GM19025 (cell line): ENCODE measurements around the gene MED20.

Experiments
- ATAC-seq: cut with Tn5 transposase; IDR thresholded peaks from one replicate; pipeline ENCODE4 v1.9.1; 2021; ENCODE audit warnings: mild to moderate bottlenecking, low read depth, moderate library complexity; ENCODE audit not compliant: unreplicated experiment

MED20 gene

GRCh38 chr6:41914869-41915530, 5.9 kb downstream of the MED20 start:
- no peak for ATAC-seq

- no peak for ATAC-seq
Measured at GRCh38 chr6:41914343-41914742, 6.6 kb downstream of the MED20 start.

GRCh38 chr6:41909727-41910126, 11.2 kb downstream of the MED20 start:
- no peak for ATAC-seq

GRCh38 chr6:41901882-41902519, 18.9 kb downstream of the MED20 start:
- no peak for ATAC-seq

GRCh38 chr6:41900861-41901260, 20.1 kb downstream of the MED20 start:
- no peak for ATAC-seq

- ATAC-seq: no peak
Measured at GRCh38 chr6:41896281-41896680, 24.7 kb downstream of the MED20 start.

GRCh38 chr6:41895300-41896233, 25.4 kb downstream of the MED20 start, which contains the start of gene USP49:
Gene USP49, minus strand, starts transcription at chr6:41895375. Its CDS starts 88,392 bp downstream, at chr6:41806983.
- ATAC-seq: peak; percentile 85

- ATAC-seq: peak; percentile 15
Measured at GRCh38 chr6:41894366-41895299, 26.3 kb downstream of the MED20 start.

GRCh38 chr6:41892921-41893564, 27.9 kb downstream of the MED20 start:
- no peak for ATAC-seq

GRCh38 chr6:41887331-41887751, 33.6 kb downstream of the MED20 start:
- no peak for ATAC-seq

- ATAC-seq: no peak
Measured at GRCh38 chr6:41885930-41886329, 35.0 kb downstream of the MED20 start.

GRCh38 chr6:41884957-41885356, 36.0 kb downstream of the MED20 start:
- no peak for ATAC-seq

GRCh38 chr6:41881506-41881905, 39.4 kb downstream of the MED20 start:
- no peak for ATAC-seq

- no peak for ATAC-seq
Measured at GRCh38 chr6:41878961-41879405, 42.0 kb downstream of the MED20 start.

- ATAC-seq: no peak
Measured at GRCh38 chr6:41878246-41878645, 42.7 kb downstream of the MED20 start.

GRCh38 chr6:41877051-41877680, 43.8 kb downstream of the MED20 start:
- ATAC-seq: no peak

GRCh38 chr6:41874741-41875140, 46.2 kb downstream of the MED20 start:
- no peak for ATAC-seq

GRCh38 chr6:41872147-41872546, 48.8 kb downstream of the MED20 start:
- no peak for ATAC-seq

- no peak for ATAC-seq
Measured at GRCh38 chr6:41871691-41872090, 49.2 kb downstream of the MED20 start.
